Measurements from ENCODE around the gene TIMM13. TPM values are rescaled to one million over a fixed set of nuclear protein-coding genes. Genes with fewer than 3 reads are reported as not detected.

Gene TIMM13
- total and polyA plus RNA-seq, 11 donors: 27.4 to 98.5 (median 65.9) TPM

DNA sequence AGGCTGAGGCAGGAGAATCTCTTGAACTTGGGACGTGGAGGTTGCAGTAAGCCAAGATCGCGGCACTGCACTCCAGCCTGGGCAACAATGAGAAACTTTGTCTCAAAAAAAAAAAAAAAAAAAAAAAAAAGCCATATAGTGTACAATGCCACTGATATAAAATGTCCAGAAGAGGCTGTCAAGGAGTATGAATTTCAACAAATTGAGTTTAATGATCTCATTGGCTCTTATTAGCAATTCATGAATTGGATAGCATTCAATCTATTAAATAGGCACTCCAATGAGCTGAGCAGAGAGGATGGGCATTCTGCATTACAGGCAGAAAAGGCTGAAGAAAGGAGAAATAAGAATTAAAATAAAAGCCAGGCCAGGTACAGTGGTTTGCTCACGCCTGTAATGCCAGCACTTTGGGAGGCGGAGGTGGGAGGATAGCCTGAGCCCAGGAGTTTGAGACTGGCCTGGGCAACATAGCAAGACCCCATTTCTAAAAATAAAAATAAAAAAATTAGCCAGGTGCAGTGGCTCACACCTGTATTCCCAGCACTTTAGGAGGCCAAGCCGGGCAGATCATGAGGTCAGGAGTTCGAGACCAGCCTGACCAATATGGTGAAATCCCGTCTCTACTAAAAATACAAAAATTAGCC is 30.1 kb upstream of the TIMM13 start:
- peaks cover 0 to 33% (median 18%) of the 10 kb centered on the region in 12 donors for H3K4me1 ChIP-seq
- peak overlapping the region in 11 of 12 donors; percentile 30 to 99 (median 68) for H3K4me3 ChIP-seq
- H3K9me3 ChIP-seq: no peaks in the 10 kb centered on the region
- DNase-seq: no peak
- peak overlapping the region in 11 of 12 donors; percentile 13 to 85 (median 73) for H3K27ac ChIP-seq
- intact Hi-C loops (cut with DNase I): no loop called here
- H3K27me3 ChIP-seq: no peaks in the 10 kb centered on the region
- no peaks in the 10 kb centered on the region for H3K36me3 ChIP-seq
- WGBS, 4 donors: 85 to 93% (median 86%) methylated on average over 8 of the region's 8 CpGs
- no peak for ATAC-seq
- no peak for TF ChIP-seq POLR2A (IDR thresholded peaks at IDR 0.05)
- TF ChIP-seq, protein P1, sequence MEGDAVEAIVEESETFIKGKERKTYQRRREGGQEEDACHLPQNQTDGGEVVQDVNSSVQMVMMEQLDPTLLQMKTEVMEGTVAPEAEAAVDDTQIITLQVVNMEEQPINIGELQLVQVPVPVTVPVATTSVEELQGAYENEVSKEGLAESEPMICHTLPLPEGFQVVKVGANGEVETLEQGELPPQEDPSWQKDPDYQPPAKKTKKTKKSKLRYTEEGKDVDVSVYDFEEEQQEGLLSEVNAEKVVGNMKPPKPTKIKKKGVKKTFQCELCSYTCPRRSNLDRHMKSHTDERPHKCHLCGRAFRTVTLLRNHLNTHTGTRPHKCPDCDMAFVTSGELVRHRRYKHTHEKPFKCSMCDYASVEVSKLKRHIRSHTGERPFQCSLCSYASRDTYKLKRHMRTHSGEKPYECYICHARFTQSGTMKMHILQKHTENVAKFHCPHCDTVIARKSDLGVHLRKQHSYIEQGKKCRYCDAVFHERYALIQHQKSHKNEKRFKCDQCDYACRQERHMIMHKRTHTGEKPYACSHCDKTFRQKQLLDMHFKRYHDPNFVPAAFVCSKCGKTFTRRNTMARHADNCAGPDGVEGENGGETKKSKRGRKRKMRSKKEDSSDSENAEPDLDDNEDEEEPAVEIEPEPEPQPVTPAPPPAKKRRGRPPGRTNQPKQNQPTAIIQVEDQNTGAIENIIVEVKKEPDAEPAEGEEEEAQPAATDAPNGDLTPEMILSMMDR (IDR thresholded peaks at IDR 0.05): no peak

DNA sequence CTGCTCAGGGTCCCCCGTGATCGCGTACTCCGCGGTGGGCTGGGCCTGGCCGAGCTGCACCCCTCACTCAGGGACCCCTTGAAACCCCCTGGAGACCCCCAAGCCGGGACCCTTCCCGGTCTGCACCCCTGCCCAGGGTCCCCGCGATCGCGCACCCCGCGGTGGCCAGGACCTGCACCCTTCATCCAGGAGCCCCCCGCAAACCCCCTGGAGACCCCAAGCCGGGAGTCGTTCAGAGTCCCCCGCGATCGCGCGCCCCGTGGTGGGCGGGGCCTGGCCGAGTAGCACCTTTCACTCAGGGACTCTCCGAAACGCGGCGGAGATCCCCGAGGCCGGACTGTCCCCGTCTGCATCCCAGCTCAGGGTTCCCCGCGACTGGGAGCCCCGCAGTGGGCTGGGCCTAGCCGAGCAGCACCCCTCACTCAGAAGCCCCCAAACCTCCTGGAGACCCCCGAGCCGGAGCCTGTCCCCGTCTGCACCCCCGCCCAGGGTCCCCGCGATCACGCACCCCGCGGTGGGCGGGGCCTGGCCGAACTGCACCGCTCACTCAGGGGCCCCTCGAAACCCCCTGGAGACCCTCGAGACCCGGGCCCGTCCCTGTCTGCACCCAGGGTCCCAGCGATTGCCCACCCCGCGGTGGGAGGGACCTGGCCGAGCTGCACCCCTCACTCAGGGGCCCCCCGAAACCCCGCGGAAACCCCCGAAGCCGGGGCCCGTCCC is 28.6 kb upstream of the TIMM13 start:
- Histone ChIP-seq H3K27me3 (no peaks in the 10 kb centered on the region), H3K27ac (peak overlapping the region in 7 of 12 donors; percentile 2 to 71 (median 54)), H3K4me3 (peak overlapping the region; percentile 68 to 99 (median 90)), H3K4me1 (peaks cover 0 to 21% (median 11%) of the 10 kb centered on the region in 12 donors), H3K36me3 (peaks cover 0 to 4% (median 0%) of the 10 kb centered on the region in 9 donors), H3K9me3 (no peaks in the 10 kb centered on the region)
- ATAC-seq (peak in 2 of 4 donors; percentile 21 to 26), DNase-seq (peak in 3 of 5 donors; percentile 40 to 68 (median 51))
- 0 to 2% (median 1%) methylated on average over 12 to 62 of the region's 62 CpGs for WGBS, 4 donors
- intact Hi-C loops (cut with DNase I): no loop called here
- TF ChIP-seq, protein P1 (IDR thresholded peaks at IDR 0.05): no peak
- no peak for TF ChIP-seq POLR2A (IDR thresholded peaks at IDR 0.05)

DNA sequence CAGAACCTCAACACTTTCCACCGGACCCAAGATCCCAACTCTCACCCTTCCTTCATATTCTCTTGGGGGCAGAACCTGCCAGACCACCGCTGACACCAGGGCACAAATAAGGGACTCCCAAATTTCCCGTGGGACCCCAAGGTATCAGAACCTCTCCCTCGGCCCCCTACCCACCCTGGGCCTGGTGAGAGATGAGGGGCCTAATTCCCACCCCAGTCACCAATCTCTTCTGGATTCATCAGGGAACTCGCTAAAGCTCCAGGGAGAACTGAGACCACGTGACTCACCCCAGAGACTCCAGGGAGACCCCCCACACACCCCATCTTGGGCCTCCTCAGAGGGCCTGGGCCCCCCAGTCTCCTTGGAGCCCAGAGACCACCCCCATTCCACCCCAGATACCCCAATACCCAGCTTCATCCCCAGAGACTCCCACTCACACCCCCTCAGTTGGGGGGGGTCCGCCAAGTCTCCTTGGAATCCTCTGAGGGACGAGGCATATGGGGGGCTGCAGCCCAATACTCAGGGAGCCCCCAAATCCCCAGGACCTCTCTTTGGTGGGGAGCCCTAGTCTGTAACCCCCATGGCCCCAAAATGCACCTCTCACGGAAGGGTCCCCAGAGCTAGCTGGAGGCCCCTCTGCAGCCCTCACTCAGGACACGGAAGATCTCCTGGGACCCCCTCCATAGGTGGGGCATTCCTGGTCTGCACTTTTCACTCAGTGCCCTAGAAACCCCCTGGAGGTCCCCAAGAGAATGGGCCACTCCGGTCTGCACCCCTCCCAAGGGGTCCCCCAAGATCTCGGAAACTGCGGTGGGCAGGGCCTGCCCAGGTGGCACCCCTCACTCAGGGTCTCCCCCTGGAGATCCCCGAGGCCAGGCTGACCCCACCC is 27.8 kb upstream of the TIMM13 start:
- no peak for DNase-seq
- Histone ChIP-seq H3K36me3 (peaks cover 0 to 5% (median 0%) of the 10 kb centered on the region in 9 donors), H3K27me3 (no peaks in the 10 kb centered on the region), H3K27ac (peak overlapping the region in 3 of 12 donors; percentile 53 to 69 (median 54)), H3K4me3 (peak overlapping the region; percentile 68 to 99 (median 90)), H3K4me1 (peaks cover 0 to 21% (median 11%) of the 10 kb centered on the region in 12 donors), H3K9me3 (no peaks in the 10 kb centered on the region)
- intact Hi-C loops (cut with DNase I): no loop called here
- TF ChIP-seq POLR2A (IDR thresholded peaks at IDR 0.05): no peak
- TF ChIP-seq, protein P1 (IDR thresholded peaks at IDR 0.05): no peak
- WGBS, 4 donors: 73 to 96% (median 82%) methylated on average over 10 to 14 of the region's 14 CpGs
- peak in 1 of 4 donors; percentile 23 for ATAC-seq

Data from heart left ventricle (tissue), 16 donors.